Neuron (in vitro differentiated cells): Measurements from ENCODE around the gene ARG2.

ENCODE experiments used
- H2AFZ ChIP-seq: one replicate; pipeline ENCODE4 v1.6.1; 2013; ENCODE audit warnings: low read depth, mild to moderate bottlenecking, inconsistent platforms, low read length, moderate library complexity
- H3K27me3 ChIP-seq: one replicate; pipeline ENCODE4 v1.6.1; 2013; ENCODE audit warnings: low read length; ENCODE audit not compliant: insufficient read depth
- H3K36me3 ChIP-seq: one replicate; pipeline ENCODE4 v1.6.1; 2013; ENCODE audit warnings: low read length; ENCODE audit not compliant: insufficient read depth
- H3K4me1 ChIP-seq: one replicate; pipeline ENCODE4 v1.6.1; 2013; ENCODE audit warnings: low read length; ENCODE audit not compliant: insufficient read depth
- H3K4me3 ChIP-seq: 2 replicates; pipeline ENCODE4 v1.5.1; 2013; ENCODE audit warnings: mild to moderate bottlenecking, low read length, moderate library complexity
- H3K9me3 ChIP-seq: one replicate; pipeline ENCODE4 v1.6.1; 2013; ENCODE audit warnings: low read length

Gene ARG2

GRCh38 chr14:67619446-67620216 is at the start of gene ARG2:
Gene ARG2, plus strand, starts transcription at chr14:67619920. Its CDS starts 58 bp downstream, at chr14:67619978.
- H2AFZ ChIP-seq, result peak within 1 kb of the TSS; percentile 75
- peak within 1 kb of the TSS; percentile 71 for H3K4me3 ChIP-seq
- H3K9me3 ChIP-seq, result no peaks in the 10 kb centered on the region
- no peaks in the 10 kb centered on the region for H3K27me3 ChIP-seq
- H3K4me1 ChIP-seq, result peaks cover 15% of the 10 kb centered on the region
- no peaks in the 10 kb centered on the region for H3K36me3 ChIP-seq

DNA sequence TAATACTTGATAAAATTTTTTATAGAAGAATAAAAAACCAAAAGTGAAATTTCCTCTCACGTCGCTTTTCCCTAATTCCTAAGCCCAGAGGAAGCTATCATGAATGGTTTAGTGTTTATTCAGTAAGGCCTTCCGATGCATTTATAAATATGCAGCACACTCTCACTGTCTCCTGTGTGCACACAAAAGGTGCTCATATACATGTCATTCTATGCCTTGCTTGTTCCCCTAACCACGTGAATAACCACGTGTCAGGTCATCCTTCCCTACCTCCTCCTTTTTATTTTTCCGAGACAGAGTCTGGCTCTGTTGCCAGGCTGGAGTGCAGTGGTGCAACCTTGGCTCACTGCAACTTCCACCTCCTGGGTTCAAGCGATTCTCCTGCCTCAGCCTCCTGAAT is 49.3 kb upstream of the ARG2 start:
- Histone ChIP-seq H3K9me3 (no peaks in the 10 kb centered on the region), H3K36me3 (peaks cover 4% of the 10 kb centered on the region), H3K4me3 (no peak overlapping the region), H3K27me3 (no peaks in the 10 kb centered on the region), H2AFZ (no peak overlapping the region), H3K4me1 (no peaks in the 10 kb centered on the region)

DNA sequence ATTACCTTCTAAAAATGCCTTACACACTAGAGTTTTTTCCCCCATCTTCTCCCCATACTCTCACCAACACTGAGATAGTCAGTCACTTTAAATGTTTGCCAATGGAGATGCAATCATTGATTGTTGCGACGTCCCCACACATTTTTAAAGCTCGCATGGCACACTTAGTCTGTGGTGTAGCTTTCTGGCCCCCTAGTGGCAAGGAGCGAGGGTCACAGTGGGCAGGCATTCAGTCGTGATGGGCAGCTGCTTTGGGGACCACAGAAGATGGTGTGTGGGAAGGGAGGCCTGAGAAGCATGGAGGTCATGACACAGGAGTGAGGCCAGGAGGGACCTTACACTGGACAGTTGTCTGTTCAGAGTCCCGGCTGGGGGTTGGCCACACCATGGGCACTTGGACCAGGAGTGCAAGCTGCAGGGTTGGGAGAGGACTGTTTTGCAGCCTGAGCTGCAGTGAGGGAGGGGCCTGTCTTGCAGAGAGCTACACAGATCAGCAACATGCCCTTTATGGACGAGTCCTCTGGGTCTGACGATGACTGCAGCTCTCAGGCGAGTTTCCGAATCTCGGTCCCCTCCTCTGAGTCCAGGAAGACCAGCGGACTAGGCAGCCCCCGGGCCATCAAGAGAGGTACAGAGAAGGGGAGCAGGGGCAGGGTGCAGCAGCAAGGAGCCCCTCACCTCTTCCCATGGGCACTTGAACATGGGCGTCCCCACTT is 48.3 kb upstream of the ARG2 start:
- no peaks in the 10 kb centered on the region for H3K9me3 ChIP-seq
- no peaks in the 10 kb centered on the region for H3K27me3 ChIP-seq
- H3K4me3 ChIP-seq, result no peak overlapping the region
- H3K4me1 ChIP-seq, result no peaks in the 10 kb centered on the region
- peaks cover 7% of the 10 kb centered on the region for H3K36me3 ChIP-seq
- no peak overlapping the region for H2AFZ ChIP-seq

DNA sequence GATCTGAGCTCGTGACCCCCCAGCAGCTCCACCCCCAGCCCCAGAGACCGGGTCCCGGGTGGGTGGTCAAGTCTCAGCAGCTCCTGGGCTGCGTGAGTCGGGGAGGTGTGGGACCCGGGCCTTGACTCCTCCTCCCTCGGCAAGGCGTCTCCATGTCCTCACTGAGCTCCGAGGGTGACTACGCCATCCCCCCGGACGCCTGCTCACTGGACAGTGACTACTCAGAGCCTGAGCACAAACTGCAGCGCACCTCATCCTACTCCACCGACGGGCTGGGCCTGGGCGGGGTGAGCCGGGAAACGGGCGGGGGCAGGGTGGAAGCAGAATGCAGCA is 47.8 kb upstream of the ARG2 start:
- Histone ChIP-seq H3K36me3 (peaks cover 7% of the 10 kb centered on the region), H3K4me1 (no peaks in the 10 kb centered on the region), H3K27me3 (no peaks in the 10 kb centered on the region), H2AFZ (no peak overlapping the region), H3K9me3 (no peaks in the 10 kb centered on the region), H3K4me3 (no peak overlapping the region)

- Histone ChIP-seq H3K4me3 (no peak overlapping the region), H2AFZ (no peak overlapping the region), H3K4me1 (no peaks in the 10 kb centered on the region), H3K36me3 (peaks cover 7% of the 10 kb centered on the region), H3K9me3 (no peaks in the 10 kb centered on the region), H3K27me3 (no peaks in the 10 kb centered on the region)
Observed at GRCh38 chr14:67572608-67573007, 47.1 kb upstream of the ARG2 start.

GRCh38 chr14:67573228-67574010 is 46.3 kb upstream of the ARG2 start:
- H3K4me1 ChIP-seq, result no peaks in the 10 kb centered on the region
- no peak overlapping the region for H3K4me3 ChIP-seq
- no peaks in the 10 kb centered on the region for H3K9me3 ChIP-seq
- H3K36me3 ChIP-seq, result peaks cover 10% of the 10 kb centered on the region
- H2AFZ ChIP-seq, result no peak overlapping the region
- H3K27me3 ChIP-seq, result no peaks in the 10 kb centered on the region

GRCh38 chr14:67574156-67574555 is 45.6 kb upstream of the ARG2 start:
- H2AFZ ChIP-seq, result no peak overlapping the region
- H3K27me3 ChIP-seq, result no peaks in the 10 kb centered on the region
- H3K9me3 ChIP-seq, result no peaks in the 10 kb centered on the region

DNA sequence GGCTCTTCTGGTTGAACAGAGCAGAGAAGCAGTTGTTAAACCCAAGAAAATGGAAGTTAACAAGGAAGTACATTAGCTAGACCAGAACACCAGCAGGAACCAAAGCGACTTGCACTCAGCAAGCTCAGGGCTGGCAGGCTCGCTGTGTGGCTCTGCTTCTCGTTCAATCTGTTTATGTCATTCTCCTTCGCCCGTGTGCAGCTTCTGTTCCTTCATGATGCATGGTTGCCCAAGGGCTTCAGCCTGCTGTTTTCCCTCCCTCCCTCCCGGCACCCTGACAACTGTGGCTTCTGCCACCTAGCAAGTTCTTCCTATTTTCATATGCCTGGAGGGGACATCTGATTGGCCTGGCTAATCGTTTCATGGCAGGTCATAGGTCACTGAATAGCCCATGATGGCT is 44.9 kb upstream of the ARG2 start:
- H3K9me3 ChIP-seq, result no peaks in the 10 kb centered on the region
- no peak overlapping the region for H3K4me3 ChIP-seq
- no peak overlapping the region for H2AFZ ChIP-seq
- H3K27me3 ChIP-seq, result no peaks in the 10 kb centered on the region
- H3K4me1 ChIP-seq, result no peaks in the 10 kb centered on the region
- peaks cover 17% of the 10 kb centered on the region for H3K36me3 ChIP-seq

More at GRCh38 chr14:67574156-67574555, 45.6 kb upstream of the ARG2 start:
- Histone ChIP-seq H3K36me3 (peaks cover 14% of the 10 kb centered on the region), H3K4me1 (no peaks in the 10 kb centered on the region), H3K4me3 (no peak overlapping the region)

DNA sequence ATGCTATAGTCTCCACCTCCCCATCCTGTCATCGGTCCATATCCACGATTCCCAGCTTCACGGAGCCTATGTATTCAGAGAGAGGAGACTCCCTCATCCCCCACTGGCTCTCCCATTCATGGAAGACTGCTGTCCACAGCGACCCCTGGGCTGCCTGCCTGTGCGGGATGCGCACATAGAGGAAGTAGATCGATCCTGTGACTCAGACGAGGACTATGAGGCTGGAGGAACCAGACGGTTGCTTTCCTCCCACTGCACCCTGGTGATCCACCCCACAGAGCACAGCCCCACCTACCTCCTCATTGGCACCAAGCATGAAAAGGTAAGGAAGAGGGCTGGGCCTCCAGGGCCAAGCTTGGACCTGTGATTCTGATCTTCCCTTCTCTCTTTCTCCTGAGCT is 44.0 kb upstream of the ARG2 start:
- Histone ChIP-seq H3K4me1 (no peaks in the 10 kb centered on the region), H3K9me3 (no peaks in the 10 kb centered on the region), H2AFZ (no peak overlapping the region), H3K27me3 (no peaks in the 10 kb centered on the region), H3K36me3 (peaks cover 17% of the 10 kb centered on the region), H3K4me3 (no peak overlapping the region)

DNA sequence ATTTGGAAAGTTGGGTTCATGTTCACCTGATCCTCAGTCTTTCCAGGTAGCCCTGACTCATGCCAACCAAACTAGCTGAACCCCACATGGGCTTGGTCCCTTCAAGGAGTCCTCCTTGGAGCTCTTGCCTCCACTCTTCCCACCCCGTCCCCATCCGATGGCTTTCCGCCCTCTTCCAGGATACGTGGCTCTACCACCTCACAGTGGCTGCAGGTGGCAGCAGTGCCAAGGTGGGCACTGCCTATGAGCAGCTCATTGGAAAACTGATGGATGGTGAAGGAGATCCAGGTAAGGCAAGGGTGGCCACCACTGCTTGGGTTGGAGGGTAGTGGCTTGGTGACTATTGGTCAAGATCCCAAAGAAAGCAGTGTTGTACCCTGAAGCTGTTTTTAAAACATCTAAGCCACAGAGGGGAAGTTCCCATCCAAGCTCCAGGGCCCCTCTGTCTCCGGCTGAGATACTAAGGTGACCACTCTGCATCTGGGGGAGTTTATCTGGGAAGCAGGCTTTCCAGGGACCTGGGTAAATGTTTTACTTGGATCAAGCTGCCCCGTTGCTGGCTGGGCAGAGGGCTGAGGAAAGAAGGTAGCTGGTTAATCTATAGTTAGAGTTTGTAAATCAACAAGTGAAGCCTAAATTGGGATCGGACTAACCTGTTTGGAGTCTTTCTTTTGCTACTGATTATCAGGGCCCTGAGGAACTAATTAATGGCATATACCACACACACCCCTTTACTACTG is 43.3 kb upstream of the ARG2 start:
- no peaks in the 10 kb centered on the region for H3K4me1 ChIP-seq
- no peak overlapping the region for H3K4me3 ChIP-seq
- no peaks in the 10 kb centered on the region for H3K9me3 ChIP-seq
- no peaks in the 10 kb centered on the region for H3K27me3 ChIP-seq
- no peak overlapping the region for H2AFZ ChIP-seq
- peaks cover 17% of the 10 kb centered on the region for H3K36me3 ChIP-seq

DNA sequence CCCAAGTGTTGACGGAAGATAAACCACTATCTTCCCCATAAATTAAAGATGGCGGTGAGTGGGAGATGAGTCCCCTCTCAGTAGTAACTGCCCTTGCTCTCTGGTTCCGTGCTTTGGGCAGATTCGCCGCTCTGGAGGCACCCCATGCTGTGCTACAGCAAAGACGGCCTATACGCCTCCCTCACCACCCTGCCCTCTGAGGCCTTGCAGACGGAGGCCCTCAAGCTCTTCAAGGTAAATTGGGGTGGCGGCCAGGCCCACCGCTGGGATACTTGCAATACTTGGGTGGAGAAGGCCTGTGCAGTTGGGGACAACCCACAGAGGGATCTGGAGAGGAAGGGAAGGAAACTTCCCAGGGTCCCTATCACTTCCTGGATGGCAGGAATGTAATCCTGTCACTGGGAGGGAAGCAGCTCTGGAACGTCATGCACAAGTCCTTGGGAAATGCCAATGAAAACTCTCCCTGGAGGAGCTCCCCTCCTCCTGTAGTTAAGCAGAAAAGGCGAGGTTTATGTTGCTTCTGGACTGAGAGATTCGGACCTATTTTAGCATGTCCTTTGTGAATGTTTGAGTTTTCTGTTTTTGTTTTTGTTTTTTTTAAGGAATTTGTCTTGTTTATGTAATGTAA is 42.4 kb upstream of the ARG2 start:
- Histone ChIP-seq H3K4me1 (no peaks in the 10 kb centered on the region), H2AFZ (no peak overlapping the region), H3K4me3 (no peak overlapping the region), H3K36me3 (peaks cover 17% of the 10 kb centered on the region), H3K9me3 (no peaks in the 10 kb centered on the region), H3K27me3 (no peaks in the 10 kb centered on the region)

DNA sequence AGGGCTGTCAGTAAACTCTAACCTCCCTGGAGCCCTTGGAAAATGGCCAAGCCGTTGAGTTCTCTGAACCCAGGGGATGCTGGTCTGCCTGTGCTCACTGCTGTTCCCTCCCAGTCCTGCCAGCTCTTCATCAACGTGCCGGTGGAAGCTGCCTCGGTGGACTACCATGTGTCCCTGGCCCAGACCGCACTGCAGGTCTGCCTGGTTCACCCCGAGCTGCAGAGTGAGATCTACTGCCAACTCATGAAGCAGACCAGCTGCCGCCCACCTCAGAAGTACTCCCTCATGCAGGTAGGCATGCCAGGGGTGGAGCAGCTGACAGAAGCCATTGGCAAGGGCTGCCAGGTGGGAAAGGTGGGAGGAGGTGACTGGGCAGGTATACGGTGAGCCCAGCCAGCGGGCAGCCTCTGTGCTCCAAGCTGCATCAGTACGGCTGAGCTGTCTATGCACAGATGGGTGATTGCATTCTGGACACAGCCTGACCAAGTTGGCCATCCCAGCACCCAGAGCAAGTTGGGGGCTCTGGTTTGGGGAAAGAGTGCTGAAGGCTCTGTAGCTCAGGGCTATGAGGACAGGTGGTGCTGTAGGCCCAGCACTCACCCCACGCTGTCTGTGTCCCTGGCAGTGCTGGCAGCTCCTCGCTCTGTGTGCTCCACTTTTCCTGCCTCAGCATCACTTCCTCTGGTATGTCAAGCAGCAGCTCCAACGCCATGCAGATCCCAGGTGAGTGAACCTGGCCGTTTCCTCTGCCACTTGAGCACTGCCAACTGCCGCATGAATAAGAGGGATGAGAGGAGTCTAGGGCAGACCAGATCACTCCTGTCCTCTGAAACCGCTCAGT is 41.6 kb upstream of the ARG2 start:
- H3K4me3 ChIP-seq, result no peak overlapping the region
- H3K36me3 ChIP-seq, result peaks cover 17% of the 10 kb centered on the region
- H3K9me3 ChIP-seq, result no peaks in the 10 kb centered on the region
- no peaks in the 10 kb centered on the region for H3K4me1 ChIP-seq
- H3K27me3 ChIP-seq, result no peaks in the 10 kb centered on the region
- no peak overlapping the region for H2AFZ ChIP-seq
